GM12878 (cell line): ENCODE data around the gene CEP131. TPM values are rescaled to one million over a fixed set of nuclear protein-coding genes. Genes with fewer than 3 reads are reported as not detected.

Source experiments
- ATAC-seq: fragments of 200-7000 bp; cut with Tn5 transposase; 3 replicates; pipeline ENCODE4 v1.9.1; 2020; ENCODE audit warnings: mild to moderate bottlenecking, moderate library complexity
- BruUV-seq: library from RNA; stranded (reverse); fragments of 400-500 nt; replicated peaks from 2 replicates; lab custom pipeline; 2021; lab: Mats Ljungman, UMichigan
- CTCF ChIA-PET: fragments of 300-600 bp; sonication (Branson Sonifier 250); formaldehyde crosslinking; extraction: SDS; loops from one replicate; lab custom pipeline; 2021; ENCODE audit warnings: inconsistent platforms; lab: Yijun Ruan, JAX
- POLR2A ChIA-PET: fragments of 350-600 bp; formaldehyde crosslinking; extraction: SDS; loops from one replicate; lab custom pipeline; 2021; ENCODE audit warnings: inconsistent platforms; lab: Charles Lee
- RAD21 ChIA-PET: fragments of 300-600 bp; sonication (Branson Sonifier 250); formaldehyde crosslinking; loops from one replicate; lab custom pipeline; 2023; ENCODE audit warnings: antibody characterized with exemption; ENCODE audit not compliant: unreplicated experiment; lab: Charles Lee
- SMC1A ChIA-PET: fragments of 300-600 bp; sonication (Branson Sonifier 250); formaldehyde crosslinking; loops from one replicate; lab custom pipeline; 2023; ENCODE audit not compliant: unreplicated experiment, uncharacterized antibody; lab: Charles Lee
- DNase-seq: peaks from one replicate; pipeline ENCODE4 v3.0.0-alpha.2; 2011; ENCODE audit warnings: low read depth, low spot score
- FAIRE-seq: peaks from 3 replicates; lab custom pipeline; 2011; peaks lifted over from hg19 to GRCh38; lab: Jason Lieb, UNC
- H2AFZ ChIP-seq: 2 replicates; pipeline ENCODE4 v1.6.0; 2011; ENCODE audit warnings: low read depth, low read length, control low read depth; ENCODE audit not compliant: control insufficient read depth
- H3K27ac ChIP-seq: 2 replicates; pipeline ENCODE4 v1.5.1; 2011; ENCODE audit warnings: control low read depth; ENCODE audit not compliant: control insufficient read depth, insufficient read depth
- H3K27me3 ChIP-seq, 2 experiments: replicated peaks in 1 of 2; 2 replicates each; pipeline versions ENCODE4 v1.6.0 to v1.6.1; 2011; ENCODE audit warnings: low read length in 1 of 2; ENCODE audit not compliant: control insufficient read depth in 2 of 2, insufficient read depth in 2 of 2
- H3K36me3 ChIP-seq, 2 experiments: 2 replicates each; pipeline ENCODE4 v1.5.1; 2011; ENCODE audit warnings: low read length in 1 of 2; ENCODE audit not compliant: control insufficient read depth in 2 of 2, insufficient read depth in 2 of 2
- H3K4me1 ChIP-seq: 2 replicates; pipeline ENCODE4 v1.6.1; 2011; ENCODE audit warnings: mild to moderate bottlenecking, low read length, moderate library complexity, mixed read lengths; ENCODE audit not compliant: control insufficient read depth, insufficient read depth
- H3K4me2 ChIP-seq: 2 replicates; pipeline ENCODE4 v1.6.0; 2011; ENCODE audit warnings: control low read depth; ENCODE audit not compliant: control insufficient read depth, insufficient read depth
- H3K4me3 ChIP-seq: fragments of 200-600 bp; sonication (generic); 2 replicates; pipeline ENCODE4 v1.5.1; 2016
- H3K79me2 ChIP-seq: 2 replicates; pipeline ENCODE4 v1.6.0; 2011; ENCODE audit warnings: low read length; ENCODE audit not compliant: control insufficient read depth, insufficient read depth
- H3K9ac ChIP-seq: 2 replicates; pipeline ENCODE4 v1.8.0; 2011; ENCODE audit warnings: low read length, control low read depth, mixed read lengths; ENCODE audit not compliant: control insufficient read depth, insufficient read depth
- H3K9me3 ChIP-seq: replicated peaks from 3 replicates; pipeline ENCODE4 v1.5.1; 2011; ENCODE audit warnings: mild to moderate bottlenecking, low read length; ENCODE audit not compliant: control insufficient read depth, insufficient read depth
- H4K20me1 ChIP-seq: 2 replicates; pipeline ENCODE4 v1.6.0; 2011; ENCODE audit not compliant: control insufficient read depth, insufficient read depth
- ASH2L ChIP-seq: fragments of 300-600, 200-600 bp; sonication (generic); IDR thresholded peaks from 2 replicates; pipeline ENCODE4 v1.6.1; 2017; ENCODE audit warnings: low read depth, mild to moderate bottlenecking, borderline replicate concordance
- ATF7 ChIP-seq: fragments of 450-650 bp; IDR thresholded peaks from 2 replicates; pipeline ENCODE4 v1.6.1; 2016; ENCODE audit warnings: low read depth, mild to moderate bottlenecking
- BCL3 ChIP-seq: IDR thresholded peaks from 2 replicates; pipeline ENCODE4 v1.6.1; 2011; ENCODE audit warnings: borderline replicate concordance, low read depth, mild to moderate bottlenecking, moderate library complexity, low read length; ENCODE audit not compliant: insufficient read depth, poor library complexity, severe bottlenecking
- CREB1 ChIP-seq: IDR thresholded peaks from 2 replicates; pipeline ENCODE4 v1.6.1; 2012; ENCODE audit warnings: low read depth, mild to moderate bottlenecking, inconsistent platforms
- E2F8 ChIP-seq: fragments of 450-650 bp; IDR thresholded peaks from 2 replicates; pipeline ENCODE4 v1.6.1; 2018; ENCODE audit warnings: mild to moderate bottlenecking, low read depth, moderate library complexity; ENCODE audit not compliant: partially characterized antibody
- EZH2 ChIP-seq: IDR thresholded peaks from 2 replicates; pipeline ENCODE4 v1.6.1; 2012; ENCODE audit warnings: low read depth, mild to moderate bottlenecking, control low read depth, inconsistent platforms, low read length, borderline replicate concordance; ENCODE audit not compliant: control insufficient read depth
- IRF4 ChIP-seq: IDR thresholded peaks from 2 replicates; pipeline ENCODE4 v1.6.1; 2011; ENCODE audit warnings: low read depth, low read length
- KLF5 ChIP-seq: fragments of 450-650 bp; IDR thresholded peaks from 2 replicates; pipeline ENCODE4 v1.6.1; 2014; ENCODE audit warnings: mild to moderate bottlenecking; ENCODE audit not compliant: partially characterized antibody
- MYB ChIP-seq: fragments of 150-350 bp; IDR thresholded peaks from 2 replicates; pipeline ENCODE4 v1.6.1; 2014; ENCODE audit warnings: mild to moderate bottlenecking, low read depth, low read length, borderline replicate concordance
- NBN ChIP-seq: fragments of 450-650 bp; IDR thresholded peaks from 2 replicates; pipeline ENCODE4 v1.6.1; 2016
- NFIC ChIP-seq: IDR thresholded peaks from 2 replicates; pipeline ENCODE4 v1.6.1; 2012; ENCODE audit warnings: low read depth, mild to moderate bottlenecking, inconsistent platforms, low read length, moderate library complexity
- PAX5 ChIP-seq: IDR thresholded peaks from 2 replicates; pipeline ENCODE4 v1.6.1; 2011; ENCODE audit warnings: low read depth, low read length, borderline replicate concordance
- RAD21 ChIP-seq: IDR thresholded peaks from 2 replicates; pipeline ENCODE4 v1.6.1; 2011; ENCODE audit warnings: mild to moderate bottlenecking, low read depth, low read length, moderate library complexity; ENCODE audit not compliant: insufficient read depth
- RAD51 ChIP-seq: fragments of 450-650 bp; IDR thresholded peaks from 2 replicates; pipeline ENCODE4 v1.6.1; 2016; ENCODE audit warnings: moderate library complexity, mild to moderate bottlenecking, inconsistent platforms
- ZBTB33 ChIP-seq: fragments of 450-650 bp; IDR thresholded peaks from 2 replicates; pipeline ENCODE4 v1.6.1; 2017; ENCODE audit warnings: mild to moderate bottlenecking
- WGBS: methylation state at CpG from one replicate; pipeline ENCODE4 v1.1.6; 2016; ENCODE audit warnings: low lambda C conversion rate; ENCODE audit not compliant: insufficient replicate concordance, insufficient coverage; ENCODE audit errors: missing lambda C conversion rate; 5-methylcytosine and 5-hydroxymethylcytosine counted together
- in situ Hi-C: fragments of 300-500 bp; cut with MboI; formaldehyde crosslinking; loops from 9 replicates; pipeline ENCODE4 v1.14.3; 2018; ENCODE audit warnings: mixed read lengths
- intact Hi-C: fragments of 100-400 bp; cut with micrococcal nuclease; formaldehyde crosslinking; loops from one replicate; pipeline ENCODE4 v1.14.2; 2022; ENCODE audit not compliant: unreplicated experiment
- polyA plus RNA-seq, 11 experiments: library from polyadenylated mRNA; depleted of rRNA in 4 of 11; unstranded in 6 of 11; stranded (reverse) in 5 of 11; fragments of >200 nt; fragmentation: Nextera tagmentation in 4 of 11; fragmentation: Illumina TruSeq in 1 of 11; extraction: Ambion mirVana in 4 of 11; extraction: Trizol in 1 of 11; gene quantifications; 1 replicate in 1 of 11; 2 replicates in 10 of 11; pipeline versions ENCODE4 v1.2.1 to v1.2.3, GENCODE V29; 2011 to 2016; ENCODE audit warnings: inconsistent platforms in 2 of 11, missing spikeins in 2 of 11, low read depth in 1 of 11
- total RNA-seq, 4 experiments: library from RNA; depleted of rRNA in 3 of 4; stranded (reverse); fragments of >200 nt in 3 of 4; fragmentation: Illumina TruSeq in 1 of 4; extraction: Trizol in 1 of 4; gene quantifications; 2 replicates each; pipeline versions ENCODE4 v1.2.1 to v1.2.3, GENCODE V29; 2013 to 2021

The CEP131 gene
- total and polyA plus RNA-seq, 10 of the 15 experiments (the other 5 are each of a cell fraction or from before 2014, with no cell fraction given): 0.05 to 17.3 (median 6.7) TPM

GRCh38 chr17:81261096-81261495 lies 38.3 kb upstream of the CEP131 start (continued):
- TF ChIP-seq ZBTB33 (no peak), KLF5 (no peak)

GRCh38 chr17:81260641-81261040 lies 37.9 kb upstream of the CEP131 start:
- CTCF ChIA-PET: no interaction called here
- TF ChIP-seq MYB: no peak
- TF ChIP-seq NFIC: no peak
- TF ChIP-seq IRF4: no peak
- TF ChIP-seq ATF7: no peak
- no peak for TF ChIP-seq RAD51
- TF ChIP-seq ASH2L: no peak
- no peak for TF ChIP-seq EZH2
- TF ChIP-seq E2F8: no peak
- no peak for TF ChIP-seq PAX5
- no peak for TF ChIP-seq CREB1
- no peak for TF ChIP-seq RAD21
- no peak for TF ChIP-seq BCL3
- TF ChIP-seq KLF5: no peak
- TF ChIP-seq NBN: no peak

More at GRCh38 chr17:81260641-81261040, 37.9 kb upstream of the CEP131 start:
- FAIRE-seq (no peak), ATAC-seq (no peak), DNase-seq (no peak)
- Histone ChIP-seq H3K9me3 (no peaks in the 10 kb centered on the region), H3K4me3 (no peak overlapping the region), H3K9ac (no peak overlapping the region), H3K4me1 (no peaks in the 10 kb centered on the region), H3K4me2 (no peak overlapping the region), H3K27ac (no peak overlapping the region), H2AFZ (no peak overlapping the region), H3K79me2 (no peaks in the 10 kb centered on the region), H3K27me3 (no peaks in the 10 kb centered on the region), H4K20me1 (no peaks in the 10 kb centered on the region), H3K36me3 (peaks cover 12 to 23% of the 10 kb centered on the region in 2 experiments; a peak in 3 of 4 replicates)
- intact Hi-C loops: no loop called here
- no TSS peak for BruUV-seq
- in situ Hi-C loops: no loop called here
- ChIA-PET POLR2A (no interaction called here), SMC1A (no interaction called here), RAD21 (no interaction called here)
- 98% methylated on average over 19 of the region's 19 CpGs for WGBS
